Peyer's patch (tissue), 4 donors: ENCODE measurements around the gene MESP1. TPM values are rescaled to one million over a fixed set of nuclear protein-coding genes. Genes with fewer than 3 reads are reported as not detected.

Experiments used
- DNase-seq, 3 donors: peaks; one replicate each; pipeline ENCODE4 v3.0.0-alpha.2; 2017 to 2019
- H3K27ac ChIP-seq, 4 donors: fragments of 200-600 bp; sonication (generic); one replicate each; pipeline ENCODE4 v1.5.1; 2016 to 2019
- H3K27me3 ChIP-seq, 2 donors: fragments of 200-600 bp; sonication (generic); one replicate each; pipeline ENCODE4 v1.5.1; 2019
- H3K36me3 ChIP-seq, 3 donors: fragments of 200-600 bp; sonication (generic); one replicate each; pipeline ENCODE4 v1.5.1; 2016 to 2019
- H3K4me1 ChIP-seq, 4 donors: fragments of 200-600 bp; sonication (generic); one replicate each; pipeline ENCODE4 v1.5.1; 2016 to 2019
- H3K4me3 ChIP-seq, 4 donors: fragments of 200-600 bp; sonication (generic); 1 replicate in 3 of 4; 2 replicates in 1 of 4; pipeline ENCODE4 v1.5.1; 2016 to 2019; ENCODE audit warnings: mild to moderate bottlenecking in 1 of 4
- H3K9me3 ChIP-seq, 4 donors: fragments of 200-600 bp; sonication (generic); one replicate each; pipeline ENCODE4 v1.5.1; 2016 to 2019; ENCODE audit warnings: mild to moderate bottlenecking in 1 of 4
- CTCF ChIP-seq, 6 experiments: fragments of 450-650 bp in 4 of 6; fragments of 200-600 bp in 2 of 6; sonication (generic) in 1 of 6; IDR thresholded peaks; one replicate each; pipeline ENCODE4 v1.5.1; 2017 to 2019; ENCODE audit warnings: antibody characterized with exemption in 6 of 6, mild to moderate bottlenecking in 3 of 6, moderate library complexity in 1 of 6
- POLR2A ChIP-seq, 2 donors: fragments of 450-650 bp; IDR thresholded peaks; one replicate each; pipeline ENCODE4 v1.5.1; 2017; ENCODE audit warnings: antibody characterized with exemption in 2 of 2, mild to moderate bottlenecking in 2 of 2, moderate library complexity in 2 of 2
- total RNA-seq, 4 donors: library from RNA; depleted of rRNA; stranded (reverse); fragments of >200 nt; gene quantifications; one replicate each; pipeline ENCODE4 v1.1.0, GENCODE V29; 2016

Gene MESP1
- total RNA-seq, 4 donors from 2014 or later: 0.95 to 6.6 (median 1.6) TPM; not detected in 1

DNA sequence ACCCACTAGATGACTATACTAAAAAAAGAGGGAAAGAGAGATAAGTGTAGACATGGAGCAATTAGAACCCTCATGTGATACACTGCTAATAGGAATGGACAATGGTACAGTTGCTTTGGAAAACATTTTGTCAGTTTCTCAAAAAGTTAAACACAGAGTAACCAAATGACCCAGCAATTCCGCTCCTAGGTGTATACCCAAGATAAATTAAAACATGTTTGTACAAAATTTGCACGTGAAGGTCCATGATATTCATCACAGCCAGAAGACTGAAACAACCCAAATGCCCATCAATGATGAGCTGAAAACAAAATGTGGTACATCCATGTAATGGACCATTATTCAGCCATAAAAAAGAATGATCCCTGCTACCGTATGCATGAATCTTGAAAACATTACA, 36.9 kb upstream of the MESP1 start:
- TF ChIP-seq CTCF (IDR thresholded peaks at IDR 0.05) (no peak), POLR2A (IDR thresholded peaks at IDR 0.05) (no peak)
- Histone ChIP-seq H3K27me3 (no peaks in the 10 kb centered on the region), H3K4me1 (peaks cover 0 to 25% (median 0%) of the 10 kb centered on the region in 4 donors), H3K27ac (no peak overlapping the region), H3K4me3 (no peak overlapping the region), H3K36me3 (peaks cover 0 to 46% (median 2%) of the 10 kb centered on the region in 3 donors), H3K9me3 (no peaks in the 10 kb centered on the region)
- no peak for DNase-seq

- H3K27me3 ChIP-seq: no peaks in the 10 kb centered on the region
- no peak overlapping the region for H3K4me3 ChIP-seq
- H3K9me3 ChIP-seq: no peaks in the 10 kb centered on the region
- H3K27ac ChIP-seq: peak overlapping the region in 3 of 4 donors; percentile 18 to 97 (median 91)
- peaks cover 0 to 44% (median 3%) of the 10 kb centered on the region in 4 donors for H3K4me1 ChIP-seq
- peaks cover 0 to 27% (median 0%) of the 10 kb centered on the region in 3 donors for H3K36me3 ChIP-seq
- TF ChIP-seq POLR2A (IDR thresholded peaks at IDR 0.05) (no peak), CTCF (IDR thresholded peaks at IDR 0.05) (no peak)
- DNase-seq: no peak
These were observed 34.7 kb upstream of the MESP1 start for GRCh38 chr15:89785774-89786140.

- Histone ChIP-seq H3K36me3 (peaks cover 0 to 22% (median 0%) of the 10 kb centered on the region in 3 donors), H3K4me3 (no peak overlapping the region), H3K9me3 (no peaks in the 10 kb centered on the region), H3K4me1 (peaks cover 0 to 47% (median 3%) of the 10 kb centered on the region in 4 donors), H3K27me3 (no peaks in the 10 kb centered on the region), H3K27ac (peak overlapping the region in 3 of 4 donors; percentile 68 to 97 (median 91))
- DNase-seq: peak in 2 of 3 donors; percentile 80 to 89
- TF ChIP-seq CTCF (IDR thresholded peaks at IDR 0.05) (no peak), POLR2A (IDR thresholded peaks at IDR 0.05) (peak in 1 of 2 donors; percentile 67)
These were observed 34.2 kb upstream of the MESP1 start for GRCh38 chr15:89785064-89785773.

DNA sequence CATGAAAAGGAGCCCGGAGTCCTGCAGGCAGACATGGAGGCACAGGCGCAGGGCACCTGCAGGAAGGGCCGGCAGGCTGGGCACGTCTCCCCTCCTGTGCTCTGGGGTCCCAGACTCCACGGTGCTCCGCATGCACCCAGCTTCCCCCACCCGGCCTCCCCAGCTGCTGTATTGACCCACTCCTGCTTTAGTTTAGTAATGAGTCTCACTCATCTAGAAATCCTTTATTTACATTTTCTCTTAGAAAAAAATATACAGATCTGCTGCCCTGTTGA, 33.6 kb upstream of the MESP1 start:
- Histone ChIP-seq H3K27ac (peak overlapping the region in 3 of 4 donors; percentile 68 to 97 (median 91)), H3K27me3 (no peaks in the 10 kb centered on the region), H3K4me3 (no peak overlapping the region), H3K9me3 (no peaks in the 10 kb centered on the region), H3K4me1 (peaks cover 0 to 47% (median 3%) of the 10 kb centered on the region in 4 donors), H3K36me3 (peaks cover 0 to 16% (median 0%) of the 10 kb centered on the region in 3 donors)
- TF ChIP-seq CTCF (IDR thresholded peaks at IDR 0.05): no peak
- peak in 1 of 2 donors; percentile 4 for TF ChIP-seq POLR2A (IDR thresholded peaks at IDR 0.05)
- no peak for DNase-seq

DNA sequence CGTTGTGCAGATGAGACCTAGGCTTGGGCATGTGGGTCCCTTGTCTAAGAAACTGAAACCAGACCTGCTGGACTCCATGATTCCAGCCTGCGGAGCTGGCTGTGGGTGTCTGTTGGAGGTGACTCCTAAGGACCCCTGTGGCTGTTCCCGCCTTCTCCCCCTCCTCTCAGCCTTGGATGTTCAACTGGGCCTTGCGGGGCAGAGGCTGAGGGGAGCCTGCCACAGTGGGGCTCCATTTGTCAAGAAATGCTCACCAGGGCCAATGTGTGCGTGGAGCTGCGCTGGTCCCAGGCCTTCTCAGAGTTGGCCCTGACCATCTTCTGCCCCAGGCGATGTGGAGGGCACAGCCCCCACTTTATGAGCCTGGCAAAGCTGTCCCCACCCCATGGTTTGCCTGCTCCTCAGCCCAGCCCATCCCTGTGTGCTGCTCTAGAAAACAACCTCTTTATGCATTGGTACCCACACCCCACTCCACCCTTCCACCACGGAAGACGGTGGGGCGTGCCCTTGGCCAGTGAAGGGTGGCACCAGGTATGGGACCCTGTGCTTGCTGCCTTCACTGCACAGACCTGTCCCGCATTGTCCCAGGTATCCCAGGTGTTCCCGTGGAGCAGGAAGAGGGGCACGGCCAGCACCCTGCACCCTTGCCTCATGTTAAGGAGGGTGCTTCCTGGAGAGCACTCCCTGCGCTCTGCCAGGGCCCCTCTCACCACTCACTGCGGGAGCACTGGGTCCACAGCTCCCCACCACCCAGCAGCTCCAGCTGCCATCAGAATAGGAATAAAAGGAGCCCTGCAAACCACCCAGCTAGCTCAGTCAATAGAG, 33.0 kb upstream of the MESP1 start:
- no peak overlapping the region for H3K4me3 ChIP-seq

More for the DNA sequence above, 33.0 kb upstream of the MESP1 start:
- no peaks in the 10 kb centered on the region for H3K9me3 ChIP-seq
- TF ChIP-seq POLR2A (IDR thresholded peaks at IDR 0.05) (peak; percentile 16 to 24), CTCF (IDR thresholded peaks at IDR 0.05) (no peak)
- H3K4me1 ChIP-seq: peaks cover 0 to 47% (median 3%) of the 10 kb centered on the region in 4 donors
- no peaks in the 10 kb centered on the region for H3K27me3 ChIP-seq
- peaks cover 0 to 12% (median 0%) of the 10 kb centered on the region in 3 donors for H3K36me3 ChIP-seq
- H3K27ac ChIP-seq: peak overlapping the region in 3 of 4 donors; percentile 68 to 97 (median 91)
- no peak for DNase-seq
